IPS-NIHi11 (cell line): ENCODE data around the gene CACTIN.
A peak's percentile ranks its signal among the peaks of the same experiment; 100 is the strongest.
"Not testable (repeated sequence)": the region's sequence is repeated elsewhere in the genome, so short reads cannot be mapped to it uniquely, and the experiment has no call there.

Experiments used
- DNase-seq: peaks from one replicate; pipeline ENCODE4 v3.0.0; 2012; ENCODE audit warnings: mixed read lengths, low spot score

CACTIN gene

GRCh38 chr19:3626473-3627350 lies at the start of gene CACTIN:
Gene CACTIN, minus strand, starts transcription at chr19:3626790. Its CDS starts 28 bp downstream, at chr19:3626762.
- peak; percentile 100 for DNase-seq

- DNase-seq, result no peak
These were observed 48.4 kb upstream of the CACTIN start for GRCh38 chr19:3674784-3675543.

DNA sequence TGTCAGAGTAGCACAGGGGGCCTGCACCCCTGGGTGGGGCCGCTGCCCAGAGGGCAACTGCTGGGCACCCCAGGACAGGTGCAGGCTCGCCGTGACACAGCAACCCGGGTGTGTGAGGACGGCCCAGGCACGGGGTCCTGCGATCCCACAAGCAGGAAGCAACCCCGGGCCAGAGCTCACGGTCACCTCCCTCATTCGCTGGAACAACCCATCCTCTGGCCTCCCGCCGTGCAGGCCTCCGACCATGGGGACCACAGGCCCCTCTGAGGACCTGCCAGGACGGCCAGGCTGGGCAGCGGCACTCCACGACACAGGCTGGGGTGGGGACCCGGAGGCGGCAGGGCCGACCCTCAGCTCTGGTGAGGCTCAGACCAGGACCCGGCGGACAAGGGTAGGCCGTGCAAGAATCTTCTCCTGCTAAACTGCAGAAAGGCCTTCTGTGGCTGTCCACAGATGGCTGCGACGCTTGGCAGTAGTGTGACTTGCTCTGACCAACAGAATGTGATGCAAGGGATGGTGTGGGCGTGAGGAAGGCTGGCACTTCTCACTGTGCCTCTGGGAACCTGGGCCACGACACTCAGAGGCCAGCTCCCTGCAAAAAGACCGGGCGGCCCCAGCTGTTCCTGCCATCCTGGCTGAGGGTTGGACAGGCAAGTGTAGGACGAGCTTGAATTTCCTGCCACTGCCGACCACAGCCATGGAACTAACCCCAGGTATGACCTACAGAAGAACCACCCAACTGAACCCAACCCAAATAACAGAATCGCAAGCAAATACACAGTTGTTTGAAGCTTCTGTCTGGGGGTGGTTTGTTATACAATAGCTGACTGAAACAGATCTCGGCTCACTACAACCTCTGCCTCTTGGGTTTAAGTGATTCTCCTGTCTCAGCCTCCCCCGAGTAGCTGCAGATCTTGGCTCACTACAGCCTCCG lies 47.2 kb upstream of the CACTIN start:
- no peak for DNase-seq

GRCh38 chr19:3672993-3673392 lies 46.4 kb upstream of the CACTIN start:
- no peak for DNase-seq

GRCh38 chr19:3672575-3672948 lies 46.0 kb upstream of the CACTIN start:
- no peak for DNase-seq

- DNase-seq, result no peak
These were observed 45.3 kb upstream of the CACTIN start for GRCh38 chr19:3671680-3672574.

GRCh38 chr19:3670796-3671679 lies 44.4 kb upstream of the CACTIN start:
- no peak for DNase-seq

GRCh38 chr19:3669947-3670795 lies 43.6 kb upstream of the CACTIN start:
- no peak for DNase-seq

DNA sequence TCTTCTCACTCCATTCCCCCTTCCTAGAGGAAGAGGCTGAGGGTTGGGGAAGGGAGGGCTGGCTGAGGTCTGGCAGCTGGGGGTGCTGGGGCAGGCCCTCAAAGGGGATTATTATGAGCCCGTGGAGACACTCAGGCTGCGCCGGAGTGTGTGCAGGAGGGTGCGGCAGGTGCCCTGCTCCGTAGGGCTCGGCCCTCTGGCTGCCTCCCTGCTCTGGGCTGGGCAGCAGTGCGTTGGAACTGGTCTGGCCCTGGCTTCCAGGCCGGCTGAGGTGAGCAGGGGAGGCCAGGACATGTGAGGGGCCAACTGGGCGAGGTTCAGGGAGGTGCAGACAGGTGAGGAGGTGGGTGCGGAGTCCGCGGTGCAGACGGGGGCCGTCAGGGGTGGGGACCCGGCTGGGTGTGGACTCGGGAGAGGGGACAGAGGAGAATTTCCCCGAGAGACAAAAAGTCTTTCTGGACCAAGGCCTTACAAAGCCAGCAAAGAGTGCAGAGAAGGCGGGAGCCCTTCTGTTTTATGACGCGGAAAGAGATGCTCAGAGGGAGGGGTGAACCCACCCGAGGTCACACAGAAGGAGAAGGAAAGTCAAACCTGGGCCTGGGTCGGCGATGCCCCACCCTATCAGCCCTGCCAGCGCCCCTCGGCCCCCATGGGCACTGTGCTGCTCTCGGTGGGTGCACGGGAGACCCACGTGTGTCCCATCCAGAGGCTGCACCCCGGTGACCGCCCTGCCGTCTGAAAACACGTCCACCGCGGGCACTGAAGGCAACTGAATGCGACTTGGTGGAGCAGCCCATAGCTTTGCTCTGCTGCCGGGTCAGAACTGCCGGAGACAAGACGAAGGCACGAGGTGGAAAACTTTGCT lies 42.7 kb upstream of the CACTIN start:
- no peak for DNase-seq

- no peak for DNase-seq
These were observed 41.9 kb upstream of the CACTIN start for GRCh38 chr19:3668331-3669081.

DNA sequence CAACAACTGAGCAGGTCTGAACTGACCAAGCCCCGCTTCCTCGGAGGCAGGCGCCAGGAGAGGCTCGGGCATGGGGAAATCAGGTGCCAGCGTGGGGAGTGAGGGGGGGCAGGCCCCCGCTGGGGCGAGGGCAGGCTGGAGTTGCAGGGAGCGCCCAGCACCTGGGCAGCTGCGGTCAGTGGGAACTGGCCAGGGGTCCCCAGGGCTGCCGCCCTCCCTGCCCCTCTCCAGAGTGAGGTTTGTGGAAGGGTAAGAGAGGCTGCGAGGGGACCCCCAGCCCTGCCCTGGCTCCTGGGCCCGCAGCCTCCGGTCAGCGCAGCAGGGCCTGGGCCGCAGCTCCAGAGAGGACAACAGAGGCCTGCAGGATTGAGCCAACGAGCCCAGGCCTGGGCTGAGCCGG lies 41.2 kb upstream of the CACTIN start:
- no peak for DNase-seq

- no peak for DNase-seq
These were observed 40.5 kb upstream of the CACTIN start for GRCh38 chr19:3667037-3667638.

DNA sequence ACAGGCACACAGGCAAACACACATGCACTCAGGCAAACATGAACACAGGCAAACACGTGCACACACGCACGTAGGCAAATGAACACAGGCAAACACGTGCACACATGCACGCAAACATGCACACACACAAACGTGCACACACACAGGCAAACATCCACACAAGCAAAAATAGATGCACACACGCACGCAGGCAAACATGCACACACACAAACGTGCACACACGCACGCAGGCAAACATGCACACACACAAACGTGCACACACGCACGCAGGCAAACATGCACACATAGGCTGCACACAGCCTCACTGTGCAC lies 39.9 kb upstream of the CACTIN start:
- DNase-seq, result not testable (repeated sequence)

GRCh38 chr19:3665681-3666544 lies 39.3 kb upstream of the CACTIN start:
- peak; percentile 96 for DNase-seq

DNA sequence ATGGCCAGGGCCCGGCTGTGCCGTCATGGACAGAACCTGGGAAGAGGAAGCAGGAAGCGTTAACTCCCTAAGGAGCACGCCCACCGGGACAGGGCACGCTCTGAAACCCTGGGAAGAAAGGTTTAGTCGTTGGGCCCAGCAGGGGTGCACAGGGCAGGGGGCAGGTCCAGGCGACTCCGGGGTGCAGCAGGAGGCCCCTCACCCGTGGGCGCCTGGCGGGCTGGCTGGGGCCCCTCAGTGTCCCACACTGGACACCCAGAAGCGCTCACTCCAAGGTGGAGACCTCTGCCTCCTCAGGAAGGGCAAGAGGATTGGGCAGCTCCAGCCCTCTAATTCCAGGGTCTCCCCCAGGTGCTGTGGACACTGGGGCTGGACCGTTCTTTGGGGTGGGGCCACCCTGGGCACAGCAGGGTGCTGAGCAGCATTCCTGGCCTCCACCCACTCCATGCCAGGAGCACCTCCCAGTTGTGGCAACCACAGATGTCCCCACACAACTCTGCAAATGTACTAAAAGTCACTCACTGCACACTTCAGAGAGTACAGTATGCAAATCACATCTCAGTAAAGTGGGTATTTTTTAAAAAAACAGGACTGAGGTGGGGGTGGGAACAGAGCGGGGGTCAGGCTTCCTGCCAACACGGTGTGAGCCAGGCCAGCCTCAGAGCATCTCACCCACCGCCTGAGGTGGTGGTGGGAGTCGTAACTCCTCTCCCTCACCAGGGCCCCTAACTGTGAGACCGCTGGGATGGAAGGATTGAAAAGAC lies 38.5 kb upstream of the CACTIN start:
- DNase-seq, result no peak
